ENCODE results near the gene PCED1B.

DNA sequence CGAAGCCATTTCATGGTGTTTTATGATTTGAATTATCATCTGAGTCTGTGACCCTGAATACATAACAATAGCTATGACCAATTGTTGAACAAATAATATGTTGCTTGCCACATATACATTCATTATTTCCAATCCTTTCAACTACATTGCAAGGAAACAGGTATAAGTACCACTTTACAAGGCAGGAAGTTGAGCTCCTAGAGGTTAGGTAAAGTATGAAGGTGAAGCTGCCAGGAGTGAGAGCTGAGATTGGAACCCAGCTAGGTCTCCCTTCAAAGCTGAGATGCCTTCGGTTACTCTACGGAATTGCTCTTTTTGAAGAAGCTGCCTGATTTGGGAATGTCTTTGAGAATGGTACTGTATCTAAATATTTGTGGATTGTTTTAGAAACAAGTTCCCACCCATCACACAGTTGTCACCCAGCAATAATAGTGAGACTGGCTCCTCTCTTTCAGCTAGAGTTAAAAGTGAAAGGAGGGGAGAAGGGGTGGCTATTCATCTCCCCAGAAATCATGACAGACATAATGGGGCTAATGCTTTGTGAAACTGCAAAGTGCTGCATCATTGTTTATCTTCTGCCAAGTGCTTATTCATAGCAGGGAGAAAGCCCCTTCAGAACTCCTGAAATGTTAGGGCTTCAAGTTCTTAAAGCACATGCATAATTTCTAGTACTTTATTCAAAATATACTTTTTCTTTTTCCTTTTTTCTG, 76.2 kb downstream of the PCED1B start:
- no peak for TF ChIP-seq EZH2phosphoT487 (conservative IDR thresholded peaks at IDR 0.05; ENCODE audit: low read length)
- TF ChIP-seq, protein P1, sequence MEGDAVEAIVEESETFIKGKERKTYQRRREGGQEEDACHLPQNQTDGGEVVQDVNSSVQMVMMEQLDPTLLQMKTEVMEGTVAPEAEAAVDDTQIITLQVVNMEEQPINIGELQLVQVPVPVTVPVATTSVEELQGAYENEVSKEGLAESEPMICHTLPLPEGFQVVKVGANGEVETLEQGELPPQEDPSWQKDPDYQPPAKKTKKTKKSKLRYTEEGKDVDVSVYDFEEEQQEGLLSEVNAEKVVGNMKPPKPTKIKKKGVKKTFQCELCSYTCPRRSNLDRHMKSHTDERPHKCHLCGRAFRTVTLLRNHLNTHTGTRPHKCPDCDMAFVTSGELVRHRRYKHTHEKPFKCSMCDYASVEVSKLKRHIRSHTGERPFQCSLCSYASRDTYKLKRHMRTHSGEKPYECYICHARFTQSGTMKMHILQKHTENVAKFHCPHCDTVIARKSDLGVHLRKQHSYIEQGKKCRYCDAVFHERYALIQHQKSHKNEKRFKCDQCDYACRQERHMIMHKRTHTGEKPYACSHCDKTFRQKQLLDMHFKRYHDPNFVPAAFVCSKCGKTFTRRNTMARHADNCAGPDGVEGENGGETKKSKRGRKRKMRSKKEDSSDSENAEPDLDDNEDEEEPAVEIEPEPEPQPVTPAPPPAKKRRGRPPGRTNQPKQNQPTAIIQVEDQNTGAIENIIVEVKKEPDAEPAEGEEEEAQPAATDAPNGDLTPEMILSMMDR (IDR thresholded peaks at IDR 0.05; ENCODE audit: insufficient read depth, low read length, poor library complexity, severe bottlenecking), result no peak
